HG02623 (cell line): ENCODE measurements around the gene ROR1.
"Not testable (repeated sequence)": the region's sequence is repeated elsewhere in the genome, so short reads cannot be mapped to it uniquely, and the experiment has no call there.

Experiments
- ATAC-seq: cut with Tn5 transposase; IDR thresholded peaks from one replicate; pipeline ENCODE4 v1.9.1; 2021; ENCODE audit warnings: moderate library complexity; ENCODE audit not compliant: unreplicated experiment

The ROR1 gene

DNA sequence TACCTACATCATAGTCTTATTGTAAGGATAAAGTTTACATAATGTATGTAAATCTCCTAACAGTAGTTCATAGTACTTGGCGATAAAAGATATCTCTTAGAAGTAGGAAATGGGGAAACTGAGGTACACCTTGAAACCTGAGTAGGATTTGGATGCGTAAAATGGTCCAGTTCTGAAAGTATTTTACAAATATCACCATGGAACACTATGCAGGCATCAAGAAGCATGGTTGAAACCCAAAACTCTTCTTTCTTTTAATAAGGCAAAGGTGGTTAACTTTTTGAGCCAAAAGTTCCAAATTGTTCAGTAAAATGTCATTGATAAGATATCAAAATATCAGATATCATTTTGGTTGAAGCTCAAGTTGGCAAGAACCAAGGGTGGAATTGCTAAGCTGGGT is 46.0 kb downstream of the ROR1 start:
- no peak for ATAC-seq

- no peak for ATAC-seq
These were observed 47.5 kb downstream of the ROR1 start for GRCh38 chr1:63821091-63822005.

GRCh38 chr1:63822540-63822939 is 48.7 kb downstream of the ROR1 start:
- ATAC-seq: no peak

- ATAC-seq: no peak
These were observed 50.6 kb downstream of the ROR1 start for GRCh38 chr1:63824451-63824850.

- no peak for ATAC-seq
These were observed 51.3 kb downstream of the ROR1 start for GRCh38 chr1:63825111-63825510.

DNA sequence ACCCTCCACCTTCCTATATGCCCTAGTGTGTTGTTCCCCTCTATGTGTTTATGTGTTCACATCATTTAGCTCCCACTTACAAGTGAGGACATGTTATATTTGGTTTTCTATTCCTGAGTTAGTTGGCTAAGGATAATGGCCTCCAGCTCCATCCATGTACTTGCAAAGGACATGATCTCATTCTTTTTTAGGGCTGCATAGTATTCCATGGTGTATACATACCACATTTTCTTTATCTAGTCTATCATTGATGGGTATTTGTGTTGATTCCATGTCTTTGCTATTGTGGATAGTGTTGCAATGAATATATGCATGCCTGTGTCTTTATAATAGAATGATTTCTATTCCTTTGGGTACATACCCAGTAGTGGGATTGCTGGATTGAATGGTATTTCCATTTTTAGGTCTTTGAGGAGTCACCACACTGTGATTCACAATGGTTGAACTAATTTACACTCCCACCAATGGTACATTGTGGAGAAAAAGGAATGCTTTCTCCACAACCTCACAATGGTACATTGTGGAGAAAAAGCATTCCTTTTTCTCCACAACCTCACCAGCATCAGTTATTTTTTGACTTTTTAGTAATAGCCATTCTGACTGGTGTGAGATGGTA is 52.5 kb downstream of the ROR1 start:
- ATAC-seq: not testable (repeated sequence)

DNA sequence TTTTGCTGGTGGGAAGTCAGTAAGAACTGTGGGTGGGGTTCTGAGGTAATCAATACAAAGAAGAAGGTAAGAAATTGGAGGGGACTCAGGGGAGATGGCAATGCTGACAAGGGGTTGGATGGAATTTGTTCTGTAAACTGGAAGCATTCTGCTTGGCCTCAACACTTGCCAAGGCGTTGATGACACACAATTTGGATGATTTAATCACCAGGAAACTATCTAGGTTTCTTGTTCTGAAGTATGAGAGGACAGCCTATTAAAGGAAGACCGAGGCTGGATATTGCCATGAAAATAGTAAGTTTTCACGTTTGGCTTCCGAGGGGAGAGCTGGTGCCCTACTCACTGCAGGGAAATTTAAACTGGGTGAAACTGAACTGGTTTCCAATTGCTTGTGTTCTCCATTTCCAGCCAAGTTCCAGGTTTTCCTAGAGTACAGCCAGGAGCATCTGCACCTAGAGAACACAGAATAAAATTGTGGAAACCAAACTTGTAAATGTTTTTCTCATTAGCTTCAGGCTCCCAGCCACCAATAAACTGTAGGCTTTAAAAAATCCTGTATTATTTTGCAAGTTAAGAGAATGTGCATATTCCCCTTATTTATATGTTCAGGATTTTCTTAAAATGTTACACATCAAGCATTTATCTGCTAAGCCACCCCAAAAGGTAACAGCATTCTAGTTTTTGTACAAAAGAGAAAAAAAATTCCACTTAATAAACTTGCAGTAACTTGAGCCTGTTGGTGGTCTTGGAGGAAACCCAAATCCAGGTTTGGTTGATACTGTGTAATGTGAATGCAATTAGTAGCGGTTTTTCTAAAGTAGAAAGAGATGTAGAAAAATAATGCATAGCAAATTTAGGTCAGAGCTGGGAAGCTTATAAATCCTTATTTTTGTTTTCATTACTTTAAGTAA is 53.8 kb downstream of the ROR1 start:
- ATAC-seq: no peak

GRCh38 chr1:63828322-63829044 is 54.7 kb downstream of the ROR1 start:
- ATAC-seq: peak; percentile 50

GRCh38 chr1:63829349-63830327 is 55.8 kb downstream of the ROR1 start:
- ATAC-seq: no peak

DNA sequence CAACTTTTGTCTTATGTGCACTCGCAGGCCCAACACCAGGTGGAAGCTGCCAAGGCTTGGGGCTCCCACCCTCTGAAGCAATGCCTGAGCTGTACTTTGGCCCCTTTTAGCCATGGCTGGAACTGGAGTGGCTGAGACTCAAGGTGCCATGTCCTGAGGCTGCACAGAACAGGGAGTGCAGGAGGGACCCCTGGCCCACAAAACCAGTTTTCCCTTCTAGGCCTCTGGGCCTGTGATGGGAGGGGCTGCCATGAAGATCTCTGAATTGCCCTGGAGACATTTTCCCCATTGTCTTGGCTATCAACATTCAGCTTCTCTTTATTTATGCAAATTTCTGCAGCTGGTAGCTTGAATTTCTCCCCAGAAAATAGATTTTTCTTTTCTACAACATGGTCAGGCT is 57.6 kb downstream of the ROR1 start:
- ATAC-seq: no peak

GRCh38 chr1:63833363-63834119 is 59.7 kb downstream of the ROR1 start:
- ATAC-seq: no peak

DNA sequence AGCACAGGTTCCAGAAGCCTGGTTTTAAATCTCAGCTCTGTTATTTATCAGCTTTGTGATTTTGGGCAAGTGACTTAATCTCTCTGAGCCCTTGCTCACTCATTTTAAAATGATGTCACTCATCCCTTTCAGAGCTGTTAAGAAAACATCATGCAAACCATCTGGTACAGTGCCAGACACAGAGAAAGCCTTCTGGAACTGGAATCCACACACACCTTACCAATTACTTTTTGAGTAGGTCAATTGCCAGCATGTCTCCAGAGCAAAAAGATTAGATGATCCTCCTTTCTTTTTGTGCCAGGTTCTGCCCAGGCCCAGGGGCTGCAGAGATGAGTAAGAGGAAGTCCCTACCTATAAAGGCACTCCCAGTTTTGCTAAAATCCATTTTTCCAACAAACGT is 61.3 kb downstream of the ROR1 start:
- ATAC-seq: no peak

- ATAC-seq: no peak
These were observed 62.6 kb downstream of the ROR1 start for GRCh38 chr1:63836374-63836773.

DNA sequence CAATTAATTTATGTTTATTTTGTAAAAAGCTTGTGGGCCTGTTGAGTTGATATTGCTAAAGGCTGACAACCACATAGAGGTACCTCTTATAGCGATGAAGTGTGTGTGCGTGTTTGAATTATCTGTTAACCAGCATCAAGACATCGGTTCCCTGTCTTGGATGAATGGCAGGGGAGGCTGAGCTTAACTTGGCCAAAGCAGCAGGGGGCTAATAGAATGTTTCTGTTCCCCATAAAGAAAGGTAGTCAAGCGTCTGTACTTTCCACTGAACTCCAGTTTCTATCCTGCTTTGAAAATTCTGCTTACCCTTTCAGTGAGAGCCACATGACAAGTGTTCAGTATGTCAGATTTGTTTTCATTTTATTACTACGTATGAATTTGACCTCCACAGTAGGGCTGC is 63.0 kb downstream of the ROR1 start:
- ATAC-seq: no peak

DNA sequence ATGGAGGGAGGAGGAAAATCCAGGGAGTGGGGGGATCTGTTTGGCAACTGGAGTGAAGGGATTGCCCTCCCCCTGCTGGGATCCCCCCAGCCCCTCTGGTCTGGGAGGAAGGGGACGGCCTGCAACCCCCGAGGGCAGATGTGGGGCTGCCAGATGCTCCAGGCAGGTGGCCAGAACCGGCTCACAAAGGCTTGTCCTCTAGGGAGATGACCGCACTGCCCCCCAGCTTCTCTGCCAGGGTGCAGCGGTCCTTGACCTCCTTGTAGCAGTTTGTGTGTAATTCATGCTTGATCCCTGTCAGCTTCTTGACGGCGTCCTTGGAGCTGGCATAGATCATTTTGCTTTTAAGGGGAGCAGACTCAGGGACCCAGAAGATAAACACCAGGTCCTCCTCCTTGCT is 69.2 kb downstream of the ROR1 start:
- no peak for ATAC-seq

DNA sequence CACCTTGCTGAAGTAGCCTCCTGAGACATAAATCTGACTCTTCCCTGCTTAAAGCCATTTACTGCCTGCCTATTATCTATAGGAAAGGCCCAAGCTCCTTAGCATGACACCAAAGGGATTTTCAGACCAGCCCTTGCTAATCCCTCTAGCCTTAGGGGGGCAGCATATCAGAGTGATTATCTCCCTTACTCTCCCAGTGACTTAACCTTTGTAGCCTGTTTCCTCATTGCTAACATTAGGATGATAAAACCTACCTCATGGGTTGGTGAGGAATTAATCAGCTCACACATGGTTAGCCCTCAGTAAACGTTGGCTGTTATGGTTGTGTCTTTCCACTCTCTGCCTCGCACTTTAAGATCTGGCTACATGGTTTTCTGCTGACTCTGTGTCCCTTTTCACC is 70.1 kb downstream of the ROR1 start:
- ATAC-seq: no peak

DNA sequence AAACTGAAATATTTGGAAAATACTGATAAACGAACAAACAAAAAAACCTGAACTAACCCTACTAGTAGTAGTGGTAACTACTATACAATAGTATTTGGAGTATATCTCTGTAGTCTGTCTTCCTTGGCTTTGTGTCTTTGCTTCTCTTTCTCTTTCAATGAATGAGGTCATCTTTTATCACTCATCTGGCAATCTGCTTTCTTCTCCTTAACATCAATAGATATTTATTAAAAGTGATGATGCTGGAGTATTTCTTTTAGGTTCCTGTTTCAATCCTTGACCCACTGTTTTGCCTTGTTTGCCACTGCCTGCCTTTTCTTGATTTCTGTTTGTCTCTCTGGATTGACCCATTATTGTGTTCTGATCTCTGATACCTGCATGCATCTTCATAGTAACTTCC is 71.5 kb downstream of the ROR1 start:
- no peak for ATAC-seq

- ATAC-seq: no peak
These were observed 73.6 kb downstream of the ROR1 start for GRCh38 chr1:63847308-63847910.
